Neural progenitor cell (in vitro differentiated cells): ENCODE measurements around the gene KLHL11. TPM values are rescaled to one million over a fixed set of nuclear protein-coding genes. Genes with fewer than 3 reads are reported as not detected.
A peak's percentile ranks its signal among the peaks of the same experiment; 100 is the strongest.

ENCODE experiments used
- DNase-seq: peaks from one replicate; pipeline ENCODE4 v3.0.0-alpha.2; 2016; ENCODE audit warnings: low spot score
- H2AFZ ChIP-seq: fragments of 200-600 bp; sonication (generic); replicated peaks from 2 replicates; pipeline ENCODE4 v1.6.1; 2016; ENCODE audit warnings: antibody characterized with exemption
- H3F3A ChIP-seq: fragments of 200-600 bp; sonication (generic); 2 replicates; pipeline ENCODE4 v1.6.1; 2016; ENCODE audit warnings: antibody characterized with exemption, low read depth
- H3K27ac ChIP-seq: fragments of 200-600 bp; sonication (generic); 2 replicates; pipeline ENCODE4 v1.5.1; 2016; ENCODE audit warnings: mild to moderate bottlenecking
- H3K27me3 ChIP-seq: fragments of 200-600 bp; sonication (generic); 2 replicates; pipeline ENCODE4 v1.6.1; 2016; ENCODE audit warnings: mild to moderate bottlenecking, moderate library complexity
- H3K36me3 ChIP-seq: fragments of 200-600 bp; sonication (generic); 2 replicates; pipeline ENCODE4 v1.5.1; 2016
- H3K4me1 ChIP-seq: fragments of 200-600 bp; sonication (generic); 2 replicates; pipeline ENCODE4 v1.6.1; 2016; ENCODE audit warnings: mixed run types
- H3K4me2 ChIP-seq: fragments of 200-600 bp; sonication (generic); 2 replicates; pipeline ENCODE4 v1.6.1; 2016
- H3K4me3 ChIP-seq: fragments of 200-600 bp; sonication (generic); 2 replicates; pipeline ENCODE4 v1.5.1; 2016
- H3K79me2 ChIP-seq: fragments of 200-600 bp; sonication (generic); 2 replicates; pipeline ENCODE4 v1.6.1; 2016; ENCODE audit warnings: low read depth
- H3K9ac ChIP-seq: fragments of 200-600 bp; sonication (generic); 2 replicates; pipeline ENCODE4 v1.6.1; 2016
- H3K9me3 ChIP-seq: fragments of 200-600 bp; sonication (generic); 2 replicates; pipeline ENCODE4 v1.5.1; 2016; ENCODE audit warnings: low read depth
- H4K20me1 ChIP-seq: fragments of 200-600 bp; sonication (generic); 2 replicates; pipeline ENCODE4 v1.6.1; 2016; ENCODE audit warnings: low read depth
- H3K27ac Mint-ChIP-seq: 3 replicates; pipeline ENCODE4 v1.8.0; 2021; ENCODE audit warnings: mixed read lengths
- H3K27me3 Mint-ChIP-seq: 2 replicates; pipeline ENCODE4 v1.8.0; 2022; ENCODE audit warnings: low read depth, mild to moderate bottlenecking, inconsistent platforms, moderate library complexity, mixed read lengths; ENCODE audit not compliant: insufficient read depth
- H3K36me3 Mint-ChIP-seq: 3 replicates; pipeline ENCODE4 v1.8.0; 2021; ENCODE audit warnings: mixed read lengths
- H3K4me1 Mint-ChIP-seq: 3 replicates; pipeline ENCODE4 v1.8.0; 2021; ENCODE audit warnings: mixed read lengths
- H3K4me3 Mint-ChIP-seq: 3 replicates; pipeline ENCODE4 v1.8.0; 2021; ENCODE audit warnings: mild to moderate bottlenecking, moderate library complexity, mixed read lengths
- H3K9me3 Mint-ChIP-seq: 3 replicates; pipeline ENCODE4 v1.8.0; 2020; ENCODE audit warnings: mixed read lengths
- EZH2 ChIP-seq: fragments of 200-600 bp; sonication (generic); IDR thresholded peaks from 2 replicates; pipeline ENCODE4 v1.6.1; 2017; ENCODE audit warnings: antibody characterized with exemption, mild to moderate bottlenecking, moderate library complexity
- EZH2phosphoT487 ChIP-seq: fragments of 200-600 bp; sonication (generic); IDR thresholded peaks from 2 replicates; pipeline ENCODE4 v1.6.1; 2017; ENCODE audit warnings: antibody characterized with exemption
- total RNA-seq: library from RNA; depleted of rRNA; stranded (reverse); fragments of >200 nt; gene quantifications from 2 replicates; pipeline ENCODE4 v1.2.3, GENCODE V29; 2015; ENCODE audit warnings: low replicate concordance
- TF ChIP-seq, protein P1 (sequence below): fragments of 200-600 bp; sonication (generic); IDR thresholded peaks from 2 replicates; pipeline ENCODE4 v1.5.1; 2017; ENCODE audit warnings: antibody characterized with exemption, mild to moderate bottlenecking

KLHL11 gene
- total RNA-seq, 1 donor from 2014 or later, result 28.5 TPM

DNA sequence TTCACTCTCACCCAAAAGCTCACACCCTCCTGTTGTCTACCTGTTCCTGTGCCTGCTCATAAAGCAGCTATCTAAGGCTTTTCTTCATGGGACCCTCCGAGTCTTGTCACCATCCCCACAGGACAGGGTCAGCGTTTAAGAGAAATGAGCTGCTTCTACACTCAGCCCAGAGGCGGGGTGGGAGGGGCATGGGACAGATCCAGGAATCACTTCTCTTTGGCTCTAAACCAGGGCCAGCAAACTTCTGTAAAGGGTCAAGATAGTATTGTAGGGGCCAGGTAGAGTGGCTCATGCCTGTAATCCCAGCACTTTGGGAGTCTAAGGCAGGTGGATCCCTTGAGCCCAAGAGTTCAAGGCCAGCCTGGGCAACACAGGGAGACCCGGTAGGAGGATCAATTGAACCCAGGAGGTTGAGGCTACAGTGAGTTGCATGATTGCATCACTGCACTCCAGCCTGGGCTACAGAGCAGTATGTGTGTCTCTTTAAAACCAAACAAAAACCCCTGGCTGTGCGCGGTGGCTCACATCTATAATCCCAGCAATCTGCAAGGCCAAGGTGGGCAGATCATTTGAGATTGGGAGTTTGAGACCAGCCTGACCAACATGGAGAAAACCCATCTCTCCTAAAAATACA is 23.2 kb upstream of the KLHL11 start:
- TF ChIP-seq EZH2phosphoT487 (no peak), EZH2 (no peak)
- TF ChIP-seq, protein P1, sequence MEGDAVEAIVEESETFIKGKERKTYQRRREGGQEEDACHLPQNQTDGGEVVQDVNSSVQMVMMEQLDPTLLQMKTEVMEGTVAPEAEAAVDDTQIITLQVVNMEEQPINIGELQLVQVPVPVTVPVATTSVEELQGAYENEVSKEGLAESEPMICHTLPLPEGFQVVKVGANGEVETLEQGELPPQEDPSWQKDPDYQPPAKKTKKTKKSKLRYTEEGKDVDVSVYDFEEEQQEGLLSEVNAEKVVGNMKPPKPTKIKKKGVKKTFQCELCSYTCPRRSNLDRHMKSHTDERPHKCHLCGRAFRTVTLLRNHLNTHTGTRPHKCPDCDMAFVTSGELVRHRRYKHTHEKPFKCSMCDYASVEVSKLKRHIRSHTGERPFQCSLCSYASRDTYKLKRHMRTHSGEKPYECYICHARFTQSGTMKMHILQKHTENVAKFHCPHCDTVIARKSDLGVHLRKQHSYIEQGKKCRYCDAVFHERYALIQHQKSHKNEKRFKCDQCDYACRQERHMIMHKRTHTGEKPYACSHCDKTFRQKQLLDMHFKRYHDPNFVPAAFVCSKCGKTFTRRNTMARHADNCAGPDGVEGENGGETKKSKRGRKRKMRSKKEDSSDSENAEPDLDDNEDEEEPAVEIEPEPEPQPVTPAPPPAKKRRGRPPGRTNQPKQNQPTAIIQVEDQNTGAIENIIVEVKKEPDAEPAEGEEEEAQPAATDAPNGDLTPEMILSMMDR, result no peak
- Mint-ChIP-seq H3K9me3 (no peaks in the 10 kb centered on the region), H3K27me3 (peaks cover 2% of the 10 kb centered on the region), H3K4me3 (peak overlapping the region; percentile 66), H3K36me3 (peaks cover 39% of the 10 kb centered on the region), H3K27ac (peak overlapping the region; percentile 30), H3K4me1 (peaks cover 11% of the 10 kb centered on the region)
- H3K36me3 ChIP-seq, result peaks cover 30% of the 10 kb centered on the region
- no peak for DNase-seq
- peaks cover 15% of the 10 kb centered on the region for H3K79me2 ChIP-seq
- H4K20me1 ChIP-seq, result peaks cover 20% of the 10 kb centered on the region
- H3K27me3 ChIP-seq, result no peaks in the 10 kb centered on the region
- no peak overlapping the region for H2AFZ ChIP-seq
- peaks cover 6% of the 10 kb centered on the region for H3K4me1 ChIP-seq
- H3F3A ChIP-seq, result peaks cover 48% of the 10 kb centered on the region
- no peaks in the 10 kb centered on the region for H3K9me3 ChIP-seq
- no peak overlapping the region for H3K4me3 ChIP-seq
- H3K4me2 ChIP-seq, result no peak overlapping the region
- H3K9ac ChIP-seq, result no peak overlapping the region
- no peak overlapping the region for H3K27ac ChIP-seq

DNA sequence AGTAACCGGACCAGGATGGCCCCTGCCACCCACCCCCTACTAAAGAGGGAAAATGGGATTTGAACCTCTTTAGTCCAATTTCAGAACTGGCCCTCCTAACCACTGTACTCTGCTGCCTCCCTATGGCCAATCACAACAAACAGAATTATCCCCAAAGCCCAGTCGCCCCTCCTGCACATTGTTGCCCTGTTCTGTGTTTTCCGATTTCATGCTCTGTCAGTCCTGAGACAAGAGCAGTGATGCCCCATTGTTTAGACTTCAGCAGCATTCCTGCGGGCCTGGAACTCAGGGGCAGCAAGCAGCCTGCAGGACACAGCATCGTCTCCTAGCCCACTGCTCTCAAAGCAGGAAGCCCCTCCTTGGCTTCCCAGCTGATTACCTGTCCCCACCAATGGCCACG is 20.5 kb upstream of the KLHL11 start:
- no peaks in the 10 kb centered on the region for H3K9me3 ChIP-seq
- H2AFZ ChIP-seq, result no peak overlapping the region
- Mint-ChIP-seq H3K27me3 (no peaks in the 10 kb centered on the region), H3K36me3 (peaks cover 37% of the 10 kb centered on the region), H3K9me3 (no peaks in the 10 kb centered on the region), H3K27ac (no peak overlapping the region), H3K4me1 (peaks cover 11% of the 10 kb centered on the region), H3K4me3 (no peak overlapping the region)
- TF ChIP-seq EZH2phosphoT487, result no peak
- TF ChIP-seq, protein P1, result peak; percentile 64
- peaks cover 21% of the 10 kb centered on the region for H3K79me2 ChIP-seq
- no peak overlapping the region for H3K4me3 ChIP-seq
- peak overlapping the region; percentile 74 for H3K27ac ChIP-seq
- H4K20me1 ChIP-seq, result peaks cover 20% of the 10 kb centered on the region
- H3K27me3 ChIP-seq, result no peaks in the 10 kb centered on the region
- peaks cover 6% of the 10 kb centered on the region for H3K4me1 ChIP-seq
- peaks cover 64% of the 10 kb centered on the region for H3F3A ChIP-seq
- H3K36me3 ChIP-seq, result peaks cover 31% of the 10 kb centered on the region
- H3K4me2 ChIP-seq, result peak overlapping the region; percentile 64
- peak; percentile 90 for DNase-seq
- no peak overlapping the region for H3K9ac ChIP-seq

DNA sequence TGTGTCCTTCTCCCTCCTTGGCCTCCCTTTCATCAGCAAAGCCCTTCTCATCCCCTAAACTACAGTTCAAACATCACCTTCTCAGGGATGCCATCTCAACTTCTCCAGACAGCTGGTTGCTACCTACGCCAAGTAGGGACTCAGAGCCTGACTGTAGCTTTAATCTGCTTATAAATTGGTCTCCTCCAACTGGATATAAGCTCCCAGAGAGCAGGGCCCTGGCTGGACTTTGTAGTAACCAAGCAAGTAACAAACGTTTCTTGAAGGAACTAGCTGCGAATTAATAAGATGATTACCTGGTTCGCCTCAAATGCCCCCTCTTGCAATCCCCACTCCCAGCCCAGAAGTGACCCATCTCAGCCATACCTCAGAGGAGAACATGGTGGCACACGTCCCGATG is 17.5 kb upstream of the KLHL11 start:
- Histone ChIP-seq H3K36me3 (peaks cover 31% of the 10 kb centered on the region), H3K9me3 (no peaks in the 10 kb centered on the region), H3K79me2 (peaks cover 22% of the 10 kb centered on the region), H4K20me1 (peaks cover 20% of the 10 kb centered on the region), H3K27ac (no peak overlapping the region), H3K4me1 (peaks cover 6% of the 10 kb centered on the region), H3K4me2 (no peak overlapping the region), H3K4me3 (no peak overlapping the region), H3K9ac (no peak overlapping the region), H3F3A (peaks cover 56% of the 10 kb centered on the region), H3K27me3 (no peaks in the 10 kb centered on the region), H2AFZ (no peak overlapping the region)
- no peak for TF ChIP-seq EZH2phosphoT487
- TF ChIP-seq EZH2, result no peak
- TF ChIP-seq, protein P1, result no peak
- DNase-seq, result no peak
- Mint-ChIP-seq H3K9me3 (no peaks in the 10 kb centered on the region), H3K27ac (no peak overlapping the region), H3K4me3 (no peak overlapping the region), H3K27me3 (no peaks in the 10 kb centered on the region), H3K36me3 (peaks cover 46% of the 10 kb centered on the region), H3K4me1 (peaks cover 11% of the 10 kb centered on the region)
